ENCODE measurements around the gene TSPAN4.

TSPAN4 gene, protein sequence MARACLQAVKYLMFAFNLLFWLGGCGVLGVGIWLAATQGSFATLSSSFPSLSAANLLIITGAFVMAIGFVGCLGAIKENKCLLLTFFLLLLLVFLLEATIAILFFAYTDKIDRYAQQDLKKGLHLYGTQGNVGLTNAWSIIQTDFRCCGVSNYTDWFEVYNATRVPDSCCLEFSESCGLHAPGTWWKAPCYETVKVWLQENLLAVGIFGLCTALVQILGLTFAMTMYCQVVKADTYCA

GRCh38 chr11:842370-843002 is at the start of gene TSPAN4, which contains the start of gene POLR2L:
TSS of gene TSPAN4 (plus strand) at chr11:842852. CDS start at chr11:850305, 7,453 bp downstream.
TSS of gene POLR2L (minus strand) at chr11:842529. CDS start at chr11:842508, 21 bp downstream.
- peak; percentile 81 for DNase-seq

DNA sequence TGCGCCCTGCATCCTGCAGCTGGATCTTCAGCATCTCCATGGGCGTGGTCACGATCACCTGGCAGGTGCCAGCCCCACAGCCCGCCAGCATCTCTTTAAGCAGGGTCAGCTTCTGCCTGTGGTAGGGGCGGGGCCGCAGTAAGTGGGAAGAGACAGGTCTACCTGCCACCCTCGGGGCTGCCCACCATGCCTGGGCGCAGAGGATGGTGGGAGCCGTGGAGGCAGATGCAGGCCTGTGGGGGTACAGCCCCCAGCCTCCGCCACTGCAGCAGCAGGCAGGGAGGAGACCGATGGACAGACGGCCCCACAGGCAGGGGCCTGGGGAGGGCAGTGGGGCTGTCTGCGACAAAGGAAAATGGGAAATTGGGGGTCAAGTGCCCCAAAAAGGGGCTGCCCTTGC is 49.8 kb upstream of the TSPAN4 start:
- no peak for DNase-seq

DNA sequence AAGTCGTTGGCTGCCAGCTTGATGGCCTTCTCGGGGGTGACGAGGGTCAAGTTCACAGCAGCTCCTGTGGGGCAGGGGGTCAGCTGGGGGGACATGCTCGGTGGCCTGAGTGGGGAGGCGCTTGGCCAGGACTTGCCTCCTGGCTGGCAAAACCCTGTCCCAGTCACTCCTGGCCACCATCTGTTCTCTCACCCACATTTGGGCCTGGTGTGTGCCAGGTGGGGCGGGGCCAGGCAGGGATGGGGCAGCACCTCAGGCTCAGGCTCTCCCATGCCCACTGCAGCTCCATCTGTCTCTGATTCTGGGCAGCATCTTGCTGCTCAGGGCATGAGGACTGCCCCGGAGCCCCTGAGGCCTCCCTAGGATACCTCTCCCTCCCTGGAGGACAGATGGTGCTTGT is 49.1 kb upstream of the TSPAN4 start:
- no peak for DNase-seq

GRCh38 chr11:794013-794765 is 48.5 kb upstream of the TSPAN4 start:
- no peak for DNase-seq

DNA sequence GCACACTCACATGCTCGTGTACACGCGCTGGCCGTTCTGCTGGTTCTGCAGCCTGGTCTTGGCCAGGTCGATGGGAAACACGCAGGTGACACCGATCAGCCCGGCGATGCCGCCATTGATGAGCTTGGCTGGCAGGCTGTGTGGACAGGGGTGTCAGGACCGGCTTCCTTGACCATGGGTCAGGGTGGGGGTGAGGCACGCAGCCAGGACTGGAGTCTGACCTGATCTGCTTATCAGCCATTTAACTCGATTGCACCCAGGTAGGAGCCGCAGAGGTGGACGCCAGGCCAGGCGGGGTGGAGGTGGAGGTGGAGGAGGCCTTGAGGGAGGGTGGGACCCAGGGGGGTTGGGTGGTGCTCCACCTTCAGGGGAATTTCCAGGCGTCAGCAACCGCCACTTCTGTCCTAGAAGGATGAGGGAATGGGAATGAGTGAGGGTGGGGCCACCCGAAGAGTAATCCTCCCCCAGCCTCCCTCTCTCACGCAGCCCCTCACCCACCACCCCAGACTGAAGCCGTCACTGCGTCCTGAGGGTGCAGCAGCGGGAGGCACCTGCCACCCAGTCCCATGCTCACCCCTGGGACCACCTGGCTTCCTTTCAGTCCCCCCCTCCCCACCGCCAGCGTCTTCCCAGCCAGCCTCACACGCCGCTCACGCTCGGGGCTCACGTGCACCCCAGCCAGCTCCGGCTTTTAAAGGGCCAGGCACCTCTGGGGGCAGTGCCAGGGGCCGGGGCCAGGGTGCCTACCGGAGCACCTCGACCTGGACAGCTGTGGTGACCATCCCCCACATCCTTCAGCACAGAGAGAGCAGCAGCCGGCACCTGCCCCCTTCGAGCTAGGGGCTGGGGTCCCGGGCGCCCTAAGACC is 47.7 kb upstream of the TSPAN4 start:
- no peak for DNase-seq

DNA sequence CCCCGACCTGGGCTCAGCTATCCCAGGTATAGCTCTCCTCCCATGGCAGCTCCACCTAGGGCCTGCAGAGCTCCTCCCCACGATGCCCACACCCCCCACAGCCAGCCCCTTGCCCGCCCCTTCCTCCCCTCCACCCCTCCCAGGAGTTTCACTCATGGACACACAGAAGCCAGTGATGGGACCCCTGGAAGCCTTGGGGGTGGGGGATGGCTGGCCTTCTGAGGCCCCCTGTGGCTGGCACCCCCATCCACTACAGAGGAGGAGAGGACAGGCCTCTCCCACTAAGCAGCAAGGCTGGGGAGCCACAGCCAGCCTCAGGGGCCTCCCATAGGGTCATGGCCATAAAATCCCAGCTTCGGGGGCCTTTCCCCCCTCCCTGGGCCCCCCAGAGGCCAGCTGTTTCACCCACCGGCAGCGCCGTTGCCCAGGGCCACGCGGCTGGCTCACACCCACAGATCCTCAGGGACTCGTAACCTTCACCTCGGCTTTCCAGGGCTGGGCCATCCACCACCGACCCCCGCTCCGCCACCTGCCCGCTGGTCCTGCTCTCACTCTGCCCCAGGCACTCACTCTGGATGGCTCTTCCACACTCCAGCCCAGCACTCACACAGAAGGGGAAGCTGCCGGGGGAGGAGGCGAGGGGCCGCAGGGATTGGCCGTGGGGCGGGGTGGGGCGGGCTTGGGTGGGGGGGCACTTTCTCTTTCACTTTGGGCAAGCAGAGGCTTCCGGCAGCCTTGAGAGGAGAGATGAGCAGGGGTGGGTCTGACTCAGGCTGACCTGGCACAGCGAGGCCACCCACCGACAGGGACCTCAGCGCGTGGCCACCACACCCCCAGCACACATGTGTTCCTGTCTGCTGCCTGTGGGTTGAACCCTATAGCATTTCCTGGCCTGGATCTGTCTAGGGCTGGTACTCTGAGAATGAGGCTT is 46.8 kb upstream of the TSPAN4 start:
- DNase-seq, result peak; percentile 63

DNA sequence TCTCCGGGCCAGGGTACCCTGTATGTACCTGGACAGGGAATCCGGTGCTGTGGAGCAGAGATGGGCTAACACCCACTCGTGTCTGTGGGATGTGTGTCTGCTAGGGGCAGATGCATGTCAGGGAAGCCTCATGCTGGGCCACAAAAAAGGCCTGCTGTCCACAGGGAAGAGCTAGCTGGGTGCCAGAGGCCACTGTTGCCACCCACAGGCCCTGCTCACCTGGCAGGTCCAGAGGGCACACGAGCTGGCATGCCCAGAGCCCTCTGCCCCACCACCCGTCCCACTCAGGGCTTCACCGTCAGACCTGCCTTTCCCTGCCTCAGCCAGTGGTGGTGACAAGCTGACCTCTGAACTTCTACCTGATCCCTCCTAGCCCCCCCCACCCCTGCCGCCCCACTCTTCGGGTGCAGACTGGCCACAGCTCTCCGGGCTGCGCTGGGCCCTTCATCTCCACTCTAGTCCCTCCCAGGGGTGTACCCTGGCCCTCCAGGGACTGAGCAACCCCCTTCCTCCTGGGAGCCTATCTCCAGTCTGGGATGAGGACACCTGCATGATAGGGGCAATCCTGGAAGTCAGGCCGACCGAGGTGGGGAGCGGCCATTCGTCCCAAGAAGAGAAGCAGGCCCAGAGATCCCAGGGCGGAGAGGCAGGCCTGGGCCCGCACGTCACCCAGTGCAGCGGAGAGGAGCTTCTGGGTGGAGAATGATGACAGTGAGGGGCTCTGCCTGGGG is 45.9 kb upstream of the TSPAN4 start:
- no peak for DNase-seq

DNA sequence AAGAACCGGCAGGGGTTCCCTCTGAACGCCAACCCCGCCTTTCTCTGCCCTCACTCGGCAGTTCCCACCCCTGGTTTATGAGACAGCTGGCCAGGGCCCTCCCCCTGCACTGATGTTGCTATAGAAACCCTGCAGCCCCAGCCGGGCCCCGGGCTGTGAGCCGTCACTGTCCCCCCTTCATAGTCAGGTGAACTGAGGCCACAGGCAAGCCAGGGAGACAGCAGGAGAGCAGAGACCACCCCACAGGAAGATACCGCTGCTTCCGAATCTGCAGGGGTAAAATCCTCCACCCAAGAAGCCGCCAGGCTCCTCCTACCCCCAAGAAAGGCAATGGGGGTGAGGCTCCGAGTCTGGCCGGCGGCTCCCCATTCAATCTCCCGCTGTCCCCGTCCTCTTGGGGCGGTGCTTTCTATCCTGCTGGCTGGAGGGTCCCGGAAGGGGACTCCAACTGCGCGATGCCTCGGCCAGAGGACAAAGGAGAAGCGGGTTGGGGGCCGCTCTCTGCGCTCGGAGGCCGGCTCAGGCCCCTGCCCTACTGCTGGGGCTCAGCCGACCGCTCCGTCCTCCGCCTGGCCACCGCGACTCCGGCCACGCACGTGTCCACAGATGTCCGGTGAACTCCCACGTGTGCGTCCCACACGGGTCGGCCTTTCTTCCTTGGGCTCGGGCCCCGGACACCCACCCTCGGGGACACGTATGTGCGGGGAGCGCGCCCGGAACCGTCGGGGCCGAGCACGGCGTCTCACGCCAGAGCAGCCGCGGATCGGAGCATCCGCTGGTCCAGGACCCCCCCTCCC is 45.2 kb upstream of the TSPAN4 start:
- peak; percentile 43 for DNase-seq

DNA sequence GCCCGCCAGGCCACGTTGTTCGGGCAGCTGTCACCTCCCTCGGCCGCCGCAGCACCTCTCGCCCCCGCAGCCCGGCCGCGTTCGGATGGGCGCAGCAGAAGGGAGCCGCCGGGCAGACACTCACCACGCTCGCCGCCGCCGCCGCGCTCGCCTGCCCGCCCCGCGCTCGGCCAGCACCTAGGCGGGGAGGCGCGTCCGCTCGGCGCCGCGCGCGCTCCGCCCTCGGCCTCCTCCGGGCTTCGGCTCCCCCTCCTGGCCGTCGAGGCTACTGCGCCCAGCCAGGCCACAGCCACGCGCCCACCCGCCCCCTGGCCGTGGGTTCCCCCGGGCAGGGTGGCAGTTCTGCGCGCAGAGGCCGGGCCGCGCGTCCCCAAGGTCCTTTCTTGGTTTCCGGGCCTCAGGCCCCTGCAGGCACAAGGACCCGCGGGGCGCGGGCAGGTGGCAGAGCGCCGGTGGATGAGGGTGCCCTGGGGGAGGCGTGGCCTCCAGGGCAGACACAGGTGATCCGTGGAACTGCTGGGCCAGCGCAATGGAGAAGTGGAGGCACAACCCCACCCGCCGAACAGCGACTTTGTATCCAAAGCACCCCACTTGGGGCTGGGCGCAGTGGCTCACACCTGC is 44.4 kb upstream of the TSPAN4 start, which contains the start of gene SLC25A22:
TSS of gene SLC25A22 (minus strand) at position 189 of the 621 bp plus-strand sequence. CDS start 3,275 bp downstream, outside the sequence.
- DNase-seq, result peak; percentile 77

DNA sequence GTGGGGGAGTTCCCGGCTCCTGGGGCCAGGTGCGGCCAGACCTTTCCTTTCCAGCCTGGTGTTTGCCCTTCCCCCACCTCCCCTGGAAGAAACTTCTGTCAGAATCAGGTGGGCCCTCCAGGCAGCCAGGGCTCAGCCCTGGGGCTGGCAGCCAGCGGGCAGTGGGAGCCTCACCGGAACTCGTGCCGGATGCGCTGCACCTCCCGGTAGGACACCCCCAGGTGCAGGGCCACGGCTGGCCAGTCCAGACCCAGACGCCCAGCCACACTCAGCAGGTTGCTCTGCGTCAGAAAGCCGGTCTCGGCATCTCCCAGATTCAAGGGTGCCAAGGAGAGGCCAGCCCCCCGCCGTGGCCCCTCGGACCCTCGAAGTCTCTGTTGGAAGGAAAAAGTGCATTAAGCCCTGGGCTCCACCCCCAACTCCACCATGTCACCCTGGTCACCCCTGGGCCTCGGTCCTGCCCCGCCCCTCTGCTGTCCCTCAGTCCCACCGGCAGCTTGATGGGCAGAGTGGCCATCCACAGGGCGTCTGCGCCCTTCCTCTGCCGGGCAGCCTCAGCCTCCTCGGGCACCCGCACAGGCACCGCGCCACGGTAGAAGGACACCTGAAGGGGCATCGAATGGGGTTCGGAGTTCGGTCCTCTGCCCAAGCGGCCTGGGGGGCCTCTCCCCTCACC is 42.9 kb upstream of the TSPAN4 start:
- DNase-seq, result no peak

DNA sequence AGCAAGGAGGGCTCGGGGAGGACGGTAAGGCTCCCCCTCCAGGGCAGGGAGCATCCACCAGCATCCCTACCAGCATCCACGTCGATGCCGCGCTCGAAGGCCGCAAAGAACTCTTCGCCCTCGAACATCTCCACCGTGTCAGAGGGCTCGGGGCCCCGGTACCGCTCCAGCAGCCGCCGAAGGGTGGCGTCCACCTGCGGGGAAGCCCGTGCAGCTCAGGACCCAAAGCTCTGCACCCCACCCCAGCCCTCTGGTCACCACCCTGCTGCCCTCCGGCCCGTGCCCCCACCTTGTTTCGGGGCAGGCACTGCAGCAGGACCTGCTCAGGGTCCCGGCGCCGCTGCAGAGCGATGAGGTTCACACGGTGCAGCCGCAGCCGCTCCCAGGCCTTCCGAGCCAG is 42.2 kb upstream of the TSPAN4 start:
- no peak for DNase-seq

DNA sequence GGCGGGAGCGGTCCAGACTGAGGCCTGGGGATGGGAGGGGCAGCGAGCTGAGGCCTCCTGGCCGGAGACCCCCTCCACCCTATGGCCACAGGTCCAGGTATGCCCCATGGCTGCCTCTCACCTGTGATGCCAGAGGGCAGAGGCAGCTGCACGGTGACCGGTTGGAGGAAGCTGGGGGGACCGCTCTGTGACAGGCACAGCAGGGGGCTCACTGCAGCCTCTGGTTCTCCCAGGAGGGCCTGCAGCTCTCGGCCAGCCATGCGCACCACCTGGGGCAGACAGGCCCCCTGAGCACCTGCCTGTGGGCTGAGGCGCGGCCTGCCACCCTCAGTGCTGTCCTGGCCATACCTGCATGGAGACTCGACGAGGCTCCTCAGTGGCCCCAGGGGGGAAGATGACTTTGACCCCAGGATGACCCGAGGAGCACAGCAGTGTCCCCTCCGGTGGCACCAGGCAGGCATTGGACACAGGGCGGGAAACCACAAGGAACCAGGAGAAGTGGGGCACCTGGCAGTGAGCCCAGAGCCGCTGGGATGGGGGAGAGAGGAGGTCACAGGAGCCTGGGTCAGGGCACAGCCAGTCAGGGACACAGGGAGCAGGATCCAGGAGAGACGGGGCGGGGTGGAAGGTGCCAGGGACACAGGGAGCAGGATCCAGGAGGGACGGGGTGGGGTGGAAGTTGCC is 41.4 kb upstream of the TSPAN4 start:
- DNase-seq, result no peak

GRCh38 chr11:802018-802617 is 40.5 kb upstream of the TSPAN4 start:
- no peak for DNase-seq

GRCh38 chr11:802693-803466 is 39.8 kb upstream of the TSPAN4 start:
- no peak for DNase-seq

DNA sequence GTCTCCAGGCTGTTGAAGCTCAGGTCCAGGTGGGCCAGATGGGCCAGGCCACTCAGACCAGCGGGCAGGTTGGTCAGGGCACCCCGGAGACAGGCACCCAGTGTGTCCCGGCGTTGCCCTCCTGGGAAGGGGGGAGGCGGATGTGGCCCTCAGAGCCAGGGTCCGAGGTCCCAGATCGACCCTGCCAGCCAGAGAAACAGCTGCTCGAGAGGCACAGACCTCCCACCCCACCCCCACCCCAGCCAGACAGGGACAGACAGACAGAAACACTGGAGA is 39.2 kb upstream of the TSPAN4 start:
- DNase-seq, result no peak

DNA sequence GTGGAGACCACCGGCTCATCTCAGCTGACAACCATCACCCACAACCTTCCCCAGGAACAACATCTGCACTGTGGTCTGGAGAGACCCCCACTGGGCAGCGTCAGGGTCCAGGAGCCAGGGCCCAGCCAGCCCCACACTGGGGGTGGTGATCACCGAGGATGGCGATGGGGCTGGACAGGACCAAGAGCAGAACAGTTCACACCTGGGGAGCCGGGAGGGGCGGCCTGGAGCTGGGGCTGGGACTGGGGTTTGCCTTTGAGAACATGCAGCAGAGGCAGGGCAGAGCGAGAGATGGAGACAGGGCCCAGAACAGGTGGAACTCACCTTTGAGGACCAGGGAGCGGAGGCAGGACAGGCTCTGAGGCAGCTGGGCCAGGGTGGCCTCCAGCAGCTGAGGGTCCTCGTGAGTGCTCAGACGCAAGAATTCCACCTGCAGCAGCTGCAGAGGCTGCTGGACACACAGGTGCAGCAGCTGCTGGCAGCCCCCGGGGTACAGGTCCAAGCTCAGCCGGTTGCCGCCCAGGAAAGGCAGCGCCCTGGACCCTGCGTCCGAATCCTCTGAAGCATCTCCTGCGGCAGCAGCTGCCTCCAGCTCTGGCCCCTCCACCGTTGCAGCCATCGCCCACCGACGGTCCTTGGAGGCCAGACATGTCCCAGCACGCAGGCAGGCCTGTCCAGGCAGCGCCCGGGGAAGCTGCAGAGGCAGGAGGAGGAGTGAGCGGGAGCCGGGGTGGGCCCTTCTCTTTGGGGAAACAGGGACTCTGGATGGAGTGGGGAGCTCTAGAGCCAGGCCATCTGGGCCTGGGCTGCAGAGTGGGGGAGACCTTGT is 38.7 kb upstream of the TSPAN4 start:
- DNase-seq, result no peak

DNA sequence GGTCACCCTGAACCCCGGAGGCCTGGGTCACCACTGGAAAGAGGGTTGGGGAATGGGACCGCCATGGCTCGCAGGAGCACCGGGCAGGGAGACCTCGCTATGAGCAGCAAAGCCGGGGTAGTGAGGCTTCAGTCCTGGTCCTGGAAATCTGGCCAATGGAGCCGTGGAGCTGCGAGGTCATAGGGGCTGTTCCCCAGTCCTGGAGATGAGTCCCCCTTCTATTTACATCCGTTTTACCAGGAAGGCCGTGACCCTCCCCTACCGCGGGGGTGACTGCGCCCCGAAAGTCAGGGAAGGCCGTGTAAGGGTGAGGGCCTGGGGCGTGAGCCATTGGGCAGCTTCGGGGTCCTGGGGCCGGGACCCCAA is 38.1 kb upstream of the TSPAN4 start:
- DNase-seq, result no peak
